H9 (cell line): Measurements from ENCODE around the gene ABCA3. TPM values are rescaled to one million over a fixed set of nuclear protein-coding genes. Genes with fewer than 3 reads are reported as not detected.

ENCODE experiments used
- DNase-seq: peaks from one replicate; pipeline ENCODE4 v3.0.0-alpha.2; 2017
- H2AFZ ChIP-seq: one replicate; pipeline ENCODE4 v1.6.1; 2013; ENCODE audit warnings: mild to moderate bottlenecking, low read length, control low read depth, moderate library complexity
- H2AK5ac ChIP-seq: 2 replicates; pipeline ENCODE4 v1.6.1; 2013; ENCODE audit warnings: low read length, control low read depth, mixed read lengths; ENCODE audit not compliant: insufficient read length
- H2BK120ac ChIP-seq: one replicate; pipeline ENCODE4 v1.6.1; 2013; ENCODE audit warnings: low read depth, mild to moderate bottlenecking, low read length, control low read depth, inconsistent platforms; ENCODE audit not compliant: poor library complexity, severe bottlenecking
- H2BK12ac ChIP-seq: 2 replicates; pipeline ENCODE4 v1.6.1; 2013; ENCODE audit warnings: low read length, control low read depth, mixed read lengths, low read depth; ENCODE audit not compliant: insufficient read length
- H2BK15ac ChIP-seq: 2 replicates; pipeline ENCODE4 v1.6.1; 2013; ENCODE audit warnings: low read depth, low read length, control low read depth
- H2BK20ac ChIP-seq: one replicate; pipeline ENCODE4 v1.6.1; 2013; ENCODE audit warnings: low read depth, mild to moderate bottlenecking, low read length, control low read depth, inconsistent platforms; ENCODE audit not compliant: poor library complexity, severe bottlenecking
- H2BK5ac ChIP-seq: 2 replicates; pipeline ENCODE4 v1.6.1; 2013; ENCODE audit warnings: low read length, control low read depth, mixed read lengths; ENCODE audit not compliant: insufficient read length
- H3K14ac ChIP-seq: 2 replicates; pipeline ENCODE4 v1.6.1; 2013; ENCODE audit warnings: low read length, control low read depth; ENCODE audit not compliant: insufficient read depth
- H3K18ac ChIP-seq: 2 replicates; pipeline ENCODE4 v1.6.1; 2013; ENCODE audit warnings: low read depth, mild to moderate bottlenecking, mixed read lengths, low read length, control low read depth; ENCODE audit not compliant: insufficient read length
- H3K23ac ChIP-seq: 2 replicates; pipeline ENCODE4 v1.6.1; 2013; ENCODE audit warnings: low read length, control low read depth, mixed read lengths, low read depth; ENCODE audit not compliant: insufficient read length
- H3K23me2 ChIP-seq: 2 replicates; pipeline ENCODE4 v1.6.1; 2013; ENCODE audit warnings: low read depth, mild to moderate bottlenecking, mixed read lengths, low read length, control low read depth; ENCODE audit not compliant: insufficient read length, poor library complexity, severe bottlenecking
- H3K27ac ChIP-seq: 2 replicates; pipeline ENCODE4 v1.5.1; 2013; ENCODE audit warnings: low read length, control low read depth, mixed read lengths, low read depth; ENCODE audit not compliant: insufficient read length
- H3K27me3 ChIP-seq: 2 replicates; pipeline ENCODE4 v1.6.1; 2013; ENCODE audit warnings: low read length, control low read depth, inconsistent platforms; ENCODE audit not compliant: insufficient read depth
- H3K4ac ChIP-seq: 2 replicates; pipeline ENCODE4 v1.6.1; 2013; ENCODE audit warnings: low read depth, mild to moderate bottlenecking, control low read depth, inconsistent platforms, low read length, moderate library complexity
- H3K4me1 ChIP-seq: 2 replicates; pipeline ENCODE4 v1.6.1; 2013; ENCODE audit warnings: low read length, control low read depth, inconsistent platforms; ENCODE audit not compliant: insufficient read depth
- H3K4me2 ChIP-seq: 2 replicates; pipeline ENCODE4 v1.6.1; 2013; ENCODE audit warnings: low read length, control low read depth, mixed read lengths; ENCODE audit not compliant: insufficient read length, insufficient read depth
- H3K56ac ChIP-seq: 2 replicates; pipeline ENCODE4 v1.6.1; 2013; ENCODE audit warnings: low read depth, mild to moderate bottlenecking, mixed read lengths, low read length, control low read depth; ENCODE audit not compliant: insufficient read length
- H3K79me1 ChIP-seq: 2 replicates; pipeline ENCODE4 v1.6.1; 2013; ENCODE audit warnings: low read depth, mild to moderate bottlenecking, moderate library complexity, low read length, control low read depth, inconsistent platforms; ENCODE audit not compliant: insufficient read depth, poor library complexity, severe bottlenecking
- H3K79me2 ChIP-seq: 2 replicates; pipeline ENCODE4 v1.6.1; 2013; ENCODE audit warnings: low read length, control low read depth, inconsistent platforms; ENCODE audit not compliant: insufficient read depth
- H3K9ac ChIP-seq: 2 replicates; pipeline ENCODE4 v1.6.1; 2013; ENCODE audit warnings: low read length, control low read depth, mixed read lengths; ENCODE audit not compliant: insufficient read length; ENCODE audit errors: extremely low read depth
- H3K9me3 ChIP-seq: one replicate; pipeline ENCODE4 v1.6.1; 2013; ENCODE audit warnings: low read depth, low read length, inconsistent platforms; ENCODE audit not compliant: control insufficient read depth
- H3T11ph ChIP-seq: one replicate; pipeline ENCODE4 v1.6.1; 2013; ENCODE audit warnings: mild to moderate bottlenecking, low read length, control low read depth, inconsistent platforms
- H4K20me1 ChIP-seq: one replicate; pipeline ENCODE4 v1.6.1; 2013; ENCODE audit not compliant: control insufficient read depth, insufficient read length, insufficient read depth
- H4K5ac ChIP-seq: 2 replicates; pipeline ENCODE4 v1.6.1; 2013; ENCODE audit warnings: low read depth, mild to moderate bottlenecking, mixed read lengths, low read length, control low read depth; ENCODE audit not compliant: insufficient read length
- H4K8ac ChIP-seq: replicated peaks from 2 replicates; pipeline ENCODE4 v1.6.1; 2013; ENCODE audit warnings: low read length, control low read depth, mixed read lengths, low read depth; ENCODE audit not compliant: insufficient read length
- H4K91ac ChIP-seq: 2 replicates; pipeline ENCODE4 v1.6.1; 2013; ENCODE audit warnings: low read depth, mild to moderate bottlenecking, moderate library complexity, mixed read lengths, low read length, control low read depth; ENCODE audit not compliant: insufficient read length
- H3K27ac Mint-ChIP-seq, 3 experiments: 2 replicates in 2 of 3; 3 replicates in 1 of 3; pipeline ENCODE4 v1.8.0; 2020 to 2021; ENCODE audit warnings: mixed read lengths in 3 of 3, mild to moderate bottlenecking in 1 of 3, moderate library complexity in 1 of 3
- H3K27me3 Mint-ChIP-seq: 2 replicates; pipeline ENCODE4 v1.8.0; 2021; ENCODE audit warnings: low read depth, mild to moderate bottlenecking, moderate library complexity, mixed read lengths
- H3K36me3 Mint-ChIP-seq, 3 experiments: 2 replicates in 2 of 3; 3 replicates in 1 of 3; pipeline ENCODE4 v1.8.0; 2020 to 2021; ENCODE audit warnings: low read depth in 3 of 3, mixed read lengths in 3 of 3; ENCODE audit not compliant: insufficient read depth in 1 of 3
- H3K4me1 Mint-ChIP-seq, 2 experiments: 2 replicates each; pipeline ENCODE4 v1.8.0; 2020; ENCODE audit warnings: mixed read lengths in 2 of 2
- H3K4me3 Mint-ChIP-seq, 2 experiments: 2 replicates in 1 of 2; 3 replicates in 1 of 2; pipeline ENCODE4 v1.8.0; 2020 to 2021; ENCODE audit warnings: mild to moderate bottlenecking in 2 of 2, mixed read lengths in 2 of 2, moderate library complexity in 1 of 2
- H3K9me3 Mint-ChIP-seq, 2 experiments: 2 replicates in 1 of 2; 3 replicates in 1 of 2; pipeline ENCODE4 v1.8.0; 2020; ENCODE audit warnings: mild to moderate bottlenecking in 2 of 2, mixed read lengths in 2 of 2, moderate library complexity in 1 of 2
- CTCF ChIP-seq: fragments of 200-600 bp; sonication (generic); conservative IDR thresholded peaks from 3 replicates; pipeline ENCODE4 v1.8.0; 2021; ENCODE audit warnings: antibody characterized with exemption, mild to moderate bottlenecking
- WGBS: extraction: QIAGEN DNeasy Blood & Tissue Kit; methylation state at CpG from one replicate; pipeline ENCODE4 v1.1.7; 2013; ENCODE audit warnings: missing lambda C conversion rate, low lambda C conversion rate, mixed read lengths; ENCODE audit not compliant: insufficient read length; ENCODE audit errors: extremely low coverage; 5-methylcytosine and 5-hydroxymethylcytosine counted together
- total RNA-seq: library from RNA; stranded (reverse); gene quantifications from 2 replicates; pipeline ENCODE4 v1.2.1, GENCODE V29; 2021

Gene ABCA3
- total RNA-seq, 1 experiment from 2014 or later: 8.0 TPM

GRCh38 chr16:2232094-2232990, 108.2 kb downstream of the ABCA3 start:
- Histone ChIP-seq H3K27me3 (peaks cover 2% of the 10 kb centered on the region; the same call in 1 of the 2 replicates), H2AFZ (no peak overlapping the region), H3K9ac (no peak overlapping the region), H3K23me2 (peaks cover 12% of the 10 kb centered on the region), H3K18ac (no peak overlapping the region), H4K20me1 (no peaks in the 10 kb centered on the region), H3K23ac (no peak overlapping the region), H4K8ac (no peak overlapping the region), H3K27ac (no peak overlapping the region), H3K4ac (no peak overlapping the region), H2BK12ac (no peak overlapping the region), H2BK120ac (no peak overlapping the region), H2BK20ac (no peak overlapping the region), H2AK5ac (no peak overlapping the region), H3T11ph (no peak overlapping the region), H3K14ac (no peak overlapping the region), H3K4me1 (no peaks in the 10 kb centered on the region), H2BK15ac (no peak overlapping the region), H3K4me2 (no peak overlapping the region), H4K91ac (no peak overlapping the region), H3K79me1 (no peaks in the 10 kb centered on the region), H2BK5ac (no peak overlapping the region), H3K79me2 (no peaks in the 10 kb centered on the region), H3K56ac (no peak overlapping the region), H4K5ac (no peak overlapping the region), H3K9me3 (no peaks in the 10 kb centered on the region)
- Mint-ChIP-seq H3K4me1 (no peaks in the 10 kb centered on the region), H3K27ac (no peak overlapping the region), H3K4me3 (no peak overlapping the region), H3K36me3 (peaks cover 2 to 28% (median 18%) of the 10 kb centered on the region in 3 experiments; a peak in 6 of 7 replicates), H3K9me3 (no peaks in the 10 kb centered on the region), H3K27me3 (peaks cover 9% of the 10 kb centered on the region)
- no peak for TF ChIP-seq CTCF
- no CpG with 5 or more reads among the region's 41 CpGs for WGBS
- no peak for DNase-seq
